Vagina (tissue), 2 donors: ENCODE measurements around the gene LRRC73. TPM values are rescaled to one million over a fixed set of nuclear protein-coding genes. Genes with fewer than 3 reads are reported as not detected.
"Not testable (repeated sequence)": the region's sequence is repeated elsewhere in the genome, so short reads cannot be mapped to it uniquely, and the experiment has no call there.

Source experiments
- DNase-seq, 2 donors: peaks; one replicate each; pipeline ENCODE4 v3.0.0-alpha.2; 2017; ENCODE audit errors: extremely low spot score in 2 of 2
- H3K27ac ChIP-seq: fragments of 200-600 bp; sonication (generic); one replicate; pipeline ENCODE4 v1.5.1; 2019
- H3K27me3 ChIP-seq: fragments of 200-600 bp; sonication (generic); one replicate; pipeline ENCODE4 v1.5.1; 2019
- H3K36me3 ChIP-seq, 2 donors: fragments of 200-600 bp; sonication (generic); one replicate each; pipeline ENCODE4 v1.5.1; 2017 to 2019
- H3K4me1 ChIP-seq: fragments of 200-600 bp; sonication (generic); one replicate; pipeline ENCODE4 v1.5.1; 2019
- H3K4me3 ChIP-seq, 2 donors: fragments of 200-600 bp; sonication (generic); 1 replicate in 1 of 2; 2 replicates in 1 of 2; pipeline ENCODE4 v1.5.1; 2016 to 2019
- H3K9me3 ChIP-seq: fragments of 200-600 bp; sonication (generic); one replicate; pipeline ENCODE4 v1.5.1; 2019
- CTCF ChIP-seq, 3 experiments: fragments of 450-650 bp in 2 of 3; fragments of 200-600 bp in 1 of 3; sonication (generic) in 1 of 3; IDR thresholded peaks; one replicate each; pipeline ENCODE4 v1.5.1; 2017 to 2019; ENCODE audit warnings: antibody characterized with exemption in 3 of 3, mild to moderate bottlenecking in 2 of 3, moderate library complexity in 2 of 3
- POLR2A ChIP-seq, 2 donors: fragments of 450-650 bp; IDR thresholded peaks; one replicate each; pipeline ENCODE4 v1.6.1; 2017; ENCODE audit warnings: antibody characterized with exemption in 2 of 2, mild to moderate bottlenecking in 2 of 2, moderate library complexity in 2 of 2
- POLR2AphosphoS5 ChIP-seq, 2 donors: sonication (generic); formaldehyde crosslinking; IDR thresholded peaks; one replicate each; pipeline ENCODE4 v1.9.0; 2017; ENCODE audit warnings: antibody characterized with exemption in 2 of 2, mild to moderate bottlenecking in 2 of 2, low read depth in 1 of 2; ENCODE audit not compliant: insufficient read depth in 1 of 2
- intact Hi-C: fragments of 100-400 bp; cut with DNase I; formaldehyde crosslinking; loops from one replicate; pipeline ENCODE4 v1.15.1; 2023
- total RNA-seq: library from RNA; depleted of rRNA; stranded (reverse); fragments of >200 nt; gene quantifications from one replicate; pipeline ENCODE4 v1.2.3, GENCODE V29; 2016

LRRC73 gene, protein sequence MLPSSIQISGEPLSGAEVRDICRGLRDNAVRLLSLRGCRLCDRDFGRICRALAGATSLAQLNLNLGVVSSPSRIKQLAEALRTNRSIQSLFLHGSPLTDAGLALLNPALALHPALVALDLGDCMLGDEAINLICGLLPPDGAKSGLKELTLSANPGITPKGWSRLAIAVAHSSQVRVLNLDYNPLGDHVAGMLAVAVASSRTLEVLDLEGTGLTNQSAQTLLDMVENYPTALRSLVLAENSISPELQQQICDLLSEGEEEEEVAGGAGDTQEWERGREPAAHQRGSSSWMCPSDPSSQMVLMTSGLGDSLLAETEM
- total RNA-seq, result not detected

GRCh38 chr6:43509984-43510826 is at the start of gene LRRC73:
Gene LRRC73 (minus strand): TSS chr6:43510346. CDS start chr6:43509785, 561 bp downstream.
- no peaks in the 10 kb centered on the region for H3K9me3 ChIP-seq
- H3K4me3 ChIP-seq, result peak within 1 kb of the TSS; percentile 61 to 64
- TF ChIP-seq POLR2A (IDR thresholded peaks at IDR 0.05) (no peak), POLR2AphosphoS5 (IDR thresholded peaks at IDR 0.05; ENCODE audit: insufficient read depth in 1 of 2, low read depth in 1 of 2) (peak in 1 of 2 donors; percentile 39)
- peak within 1 kb of the TSS; percentile 42 for H3K27ac ChIP-seq
- intact Hi-C loops, result loop anchor here (5.0 to 10.0 kb wide), 2 partner anchors 58 to 145 kb away; partner anchors contain the start of gene ZNF318
- peaks cover 36% of the 10 kb centered on the region for H3K4me1 ChIP-seq
- H3K27me3 ChIP-seq, result no peaks in the 10 kb centered on the region
- DNase-seq, result no peak
- peaks cover 0 to 42% of the 10 kb centered on the region in 2 donors for H3K36me3 ChIP-seq

DNA sequence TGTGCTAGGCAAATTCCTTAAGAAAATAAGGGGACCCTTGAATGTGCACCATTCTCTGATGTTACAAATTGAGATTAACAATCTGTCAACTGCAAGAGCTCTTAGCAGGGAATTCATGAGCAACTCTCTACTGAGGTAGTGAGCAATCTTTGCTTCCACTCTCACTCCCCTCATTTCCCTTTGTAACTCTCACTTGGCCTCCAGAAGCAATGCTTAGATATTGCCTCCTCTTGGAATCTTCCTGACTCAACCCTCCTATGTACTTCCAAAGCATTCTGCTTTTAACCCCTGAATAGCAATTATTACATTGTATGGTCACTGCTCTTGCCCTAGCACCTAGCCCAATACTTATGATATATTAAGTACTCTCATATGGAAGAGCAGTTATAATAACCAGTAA is 49.2 kb upstream of the LRRC73 start:
- no peaks in the 10 kb centered on the region for H3K9me3 ChIP-seq
- intact Hi-C loops, result no loop called here
- H3K4me1 ChIP-seq, result no peaks in the 10 kb centered on the region
- DNase-seq, result no peak
- H3K27ac ChIP-seq, result no peak overlapping the region
- H3K4me3 ChIP-seq, result no peak overlapping the region
- no peak for TF ChIP-seq POLR2AphosphoS5 (IDR thresholded peaks at IDR 0.05; ENCODE audit: insufficient read depth in 1 of 2, low read depth in 1 of 2)
- TF ChIP-seq CTCF (IDR thresholded peaks at IDR 0.05), result no peak
- no peak for TF ChIP-seq POLR2A (IDR thresholded peaks at IDR 0.05)
- peaks cover 0 to 92% of the 10 kb centered on the region in 2 donors for H3K36me3 ChIP-seq
- H3K27me3 ChIP-seq, result no peaks in the 10 kb centered on the region

DNA sequence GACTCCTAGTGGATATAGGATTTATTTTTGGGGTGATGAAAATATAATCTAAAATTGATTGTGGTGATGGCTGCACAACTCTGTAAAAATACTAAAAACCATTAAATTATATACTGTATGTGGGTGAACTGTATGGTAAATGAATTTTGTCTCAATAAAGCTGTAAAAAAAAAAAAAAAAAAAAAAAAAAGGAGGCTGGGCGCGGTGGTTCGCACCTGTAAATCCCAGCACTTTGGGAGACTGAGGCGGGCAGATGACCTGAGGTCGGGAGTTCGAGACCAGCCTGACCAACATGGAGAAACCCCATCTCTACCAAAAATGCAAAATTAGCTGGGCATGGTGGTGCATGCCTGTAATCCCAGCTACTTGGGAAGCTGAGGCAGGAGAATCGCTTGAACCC is 47.5 kb upstream of the LRRC73 start:
- intact Hi-C loops, H3K27ac ChIP-seq, DNase-seq, H3K4me3 ChIP-seq, H3K27me3 ChIP-seq, H3K4me1 ChIP-seq, H3K9me3 ChIP-seq: not testable (repeated sequence)
- peaks cover 0 to 93% of the 10 kb centered on the region in 2 donors for H3K36me3 ChIP-seq

DNA sequence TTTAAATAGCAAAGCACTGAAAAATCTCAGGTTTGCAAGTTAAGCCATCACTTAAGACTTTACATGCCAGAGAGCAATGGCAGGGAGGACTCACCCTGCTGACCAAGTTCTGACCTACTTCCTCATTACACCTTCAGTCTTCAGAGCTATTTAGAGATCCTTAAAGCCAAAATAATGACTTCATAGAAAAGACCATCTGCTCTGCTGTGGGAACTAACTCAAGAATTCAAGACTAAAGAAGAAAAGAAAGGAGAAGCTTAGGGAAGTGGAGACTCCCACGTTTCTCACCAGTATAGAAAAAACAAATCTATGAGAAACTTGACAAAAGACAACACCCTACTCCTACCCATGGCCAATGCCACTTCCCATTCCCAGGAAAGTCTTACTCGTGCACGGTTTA is 37.1 kb upstream of the LRRC73 start:
- no peak overlapping the region for H3K4me3 ChIP-seq
- H3K9me3 ChIP-seq, result no peaks in the 10 kb centered on the region
- no peaks in the 10 kb centered on the region for H3K4me1 ChIP-seq
- H3K36me3 ChIP-seq, result peaks cover 6 to 81% of the 10 kb centered on the region in 2 donors
- TF ChIP-seq POLR2AphosphoS5 (IDR thresholded peaks at IDR 0.05; ENCODE audit: insufficient read depth in 1 of 2, low read depth in 1 of 2) (no peak), CTCF (IDR thresholded peaks at IDR 0.05) (no peak)
- intact Hi-C loops, result no loop called here
- DNase-seq, result no peak
- no peaks in the 10 kb centered on the region for H3K27me3 ChIP-seq
- H3K27ac ChIP-seq, result no peak overlapping the region

GRCh38 chr6:43544461-43544860 is 34.3 kb upstream of the LRRC73 start:
- intact Hi-C loops, result no loop called here
- Histone ChIP-seq H3K27ac (no peak overlapping the region), H3K9me3 (no peaks in the 10 kb centered on the region), H3K36me3 (peaks cover 0 to 58% of the 10 kb centered on the region in 2 donors), H3K4me1 (no peaks in the 10 kb centered on the region), H3K4me3 (no peak overlapping the region), H3K27me3 (no peaks in the 10 kb centered on the region)
- no peak for DNase-seq
- TF ChIP-seq POLR2A (IDR thresholded peaks at IDR 0.05), result no peak
- TF ChIP-seq POLR2AphosphoS5 (IDR thresholded peaks at IDR 0.05; ENCODE audit: insufficient read depth in 1 of 2, low read depth in 1 of 2), result no peak
- no peak for TF ChIP-seq CTCF (IDR thresholded peaks at IDR 0.05)
